HG03342 (cell line): ENCODE results near the gene SLC2A14.

ENCODE experiments used
- ATAC-seq: cut with Tn5 transposase; IDR thresholded peaks from one replicate; pipeline ENCODE4 v1.9.1; 2021; ENCODE audit warnings: mild to moderate bottlenecking, moderate library complexity; ENCODE audit not compliant: unreplicated experiment

The SLC2A14 gene

DNA sequence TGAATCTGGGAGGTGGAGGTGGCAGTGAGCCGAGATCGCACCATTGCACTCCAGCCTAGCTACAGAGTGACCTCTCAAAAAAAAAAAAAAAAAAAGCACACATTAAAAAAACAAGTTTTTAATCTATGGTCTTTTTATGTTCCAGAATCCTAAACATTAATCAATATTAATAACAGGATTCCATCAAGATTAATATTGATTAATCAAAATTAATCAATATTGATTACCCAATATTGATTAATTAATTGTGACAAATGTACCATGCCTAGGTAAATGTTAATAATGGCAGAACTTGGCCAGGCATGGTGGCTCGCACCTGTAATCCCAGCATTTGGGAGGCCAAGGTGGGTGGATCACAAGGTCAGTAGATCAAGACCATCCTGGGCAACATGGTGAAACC lies 91.4 kb downstream of the SLC2A14 start:
- ATAC-seq = no peak

DNA sequence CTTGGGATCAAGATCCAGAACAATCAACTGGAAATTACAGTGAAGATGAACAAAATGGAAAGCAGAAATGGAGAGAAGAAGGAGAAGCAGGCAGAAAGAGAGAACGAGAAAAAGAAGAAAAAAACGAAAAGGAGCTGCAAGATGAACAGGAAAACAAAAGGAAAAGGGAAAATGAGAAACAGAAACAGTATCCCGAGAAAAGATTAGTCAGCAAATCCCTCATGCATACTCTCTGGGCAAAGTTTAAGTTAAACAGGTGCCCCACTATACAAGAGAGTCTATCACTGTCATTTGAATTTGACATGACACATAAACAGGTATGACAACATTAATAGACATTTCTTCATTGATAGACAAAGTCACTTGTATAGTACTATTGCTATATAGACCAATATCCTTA lies 102.7 kb downstream of the SLC2A14 start:
- ATAC-seq = no peak
